Stomach smooth muscle (tissue), 2 donors: ENCODE results near the gene HLF.

Experiments
- H3K27ac ChIP-seq: one replicate; pipeline ENCODE4 v1.7.0; 2013; ENCODE audit warnings: mild to moderate bottlenecking, low read length, inconsistent platforms
- H3K27me3 ChIP-seq, 2 donors: one replicate each; pipeline ENCODE4 v1.7.0; 2013; ENCODE audit warnings: low read length in 2 of 2; ENCODE audit not compliant: insufficient read depth in 2 of 2, control insufficient read depth in 1 of 2
- H3K36me3 ChIP-seq, 2 donors: one replicate each; pipeline ENCODE4 v1.7.0; 2013; ENCODE audit warnings: low read length in 2 of 2; ENCODE audit not compliant: control insufficient read depth in 2 of 2, insufficient read depth in 2 of 2
- H3K4me1 ChIP-seq: one replicate; pipeline ENCODE4 v1.7.0; 2013; ENCODE audit warnings: low read length; ENCODE audit not compliant: control insufficient read depth, insufficient read depth
- H3K4me3 ChIP-seq, 2 donors: one replicate each; pipeline ENCODE4 v1.7.0; 2013; ENCODE audit warnings: low read length in 2 of 2
- H3K9ac ChIP-seq, 2 donors: one replicate each; pipeline ENCODE4 v1.7.0; 2013; ENCODE audit warnings: low read length in 2 of 2, mild to moderate bottlenecking in 1 of 2
- H3K9me3 ChIP-seq, 2 donors: one replicate each; pipeline ENCODE4 v1.7.0; 2013; ENCODE audit warnings: low read length in 2 of 2; ENCODE audit not compliant: control insufficient read depth in 2 of 2
- donor health status: healthy.
- donor health status: Pancreatic carcinoma.

The HLF gene

GRCh38 chr17:55284001-55284884, 19.5 kb downstream of the HLF start:
- H3K4me3 ChIP-seq, result peak overlapping the region in 1 of 2 donors; percentile 40

DNA sequence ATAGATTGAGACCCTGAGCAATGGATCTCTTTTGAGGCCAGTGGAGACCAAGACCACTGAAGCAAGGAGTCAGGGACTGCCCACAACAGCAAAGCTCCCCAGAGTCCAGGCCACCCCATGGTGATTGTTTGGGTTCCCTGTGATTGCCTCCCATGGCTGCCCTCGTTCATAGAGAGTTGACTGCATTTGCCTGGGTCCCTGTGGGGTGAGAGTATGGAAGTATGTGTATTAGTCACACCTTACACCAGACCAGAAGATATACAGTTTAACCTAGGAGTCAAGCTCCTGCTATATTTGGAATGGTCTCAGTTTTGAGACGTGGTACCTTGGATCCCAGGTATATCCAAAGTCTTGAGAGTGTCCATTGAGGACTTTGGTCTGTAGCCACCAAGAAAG, 20.2 kb downstream of the HLF start:
- peak overlapping the region; percentile 98 for H3K27ac ChIP-seq
- H3K4me3 ChIP-seq, result peak overlapping the region; percentile 9 to 40
- no peaks in the 10 kb centered on the region for H3K9me3 ChIP-seq
- peaks cover 5% of the 10 kb centered on the region in 2 donors for H3K36me3 ChIP-seq
- peaks cover 71% of the 10 kb centered on the region for H3K4me1 ChIP-seq
- H3K9ac ChIP-seq, result peak overlapping the region in 1 of 2 donors; percentile 51
- H3K27me3 ChIP-seq, result no peaks in the 10 kb centered on the region

More at GRCh38 chr17:55284001-55284884, 19.5 kb downstream of the HLF start:
- no peaks in the 10 kb centered on the region for H3K9me3 ChIP-seq
- no peaks in the 10 kb centered on the region for H3K27me3 ChIP-seq
- peak overlapping the region; percentile 98 for H3K27ac ChIP-seq
- peak overlapping the region in 1 of 2 donors; percentile 51 for H3K9ac ChIP-seq
- H3K4me1 ChIP-seq, result peaks cover 70% of the 10 kb centered on the region
- peaks cover 5 to 6% of the 10 kb centered on the region in 2 donors for H3K36me3 ChIP-seq

- peak overlapping the region; percentile 51 to 71 for H3K9ac ChIP-seq
- peak overlapping the region; percentile 98 for H3K27ac ChIP-seq
- H3K4me1 ChIP-seq, result peaks cover 73% of the 10 kb centered on the region
Measured at GRCh38 chr17:55285340-55286301, 20.9 kb downstream of the HLF start.

DNA sequence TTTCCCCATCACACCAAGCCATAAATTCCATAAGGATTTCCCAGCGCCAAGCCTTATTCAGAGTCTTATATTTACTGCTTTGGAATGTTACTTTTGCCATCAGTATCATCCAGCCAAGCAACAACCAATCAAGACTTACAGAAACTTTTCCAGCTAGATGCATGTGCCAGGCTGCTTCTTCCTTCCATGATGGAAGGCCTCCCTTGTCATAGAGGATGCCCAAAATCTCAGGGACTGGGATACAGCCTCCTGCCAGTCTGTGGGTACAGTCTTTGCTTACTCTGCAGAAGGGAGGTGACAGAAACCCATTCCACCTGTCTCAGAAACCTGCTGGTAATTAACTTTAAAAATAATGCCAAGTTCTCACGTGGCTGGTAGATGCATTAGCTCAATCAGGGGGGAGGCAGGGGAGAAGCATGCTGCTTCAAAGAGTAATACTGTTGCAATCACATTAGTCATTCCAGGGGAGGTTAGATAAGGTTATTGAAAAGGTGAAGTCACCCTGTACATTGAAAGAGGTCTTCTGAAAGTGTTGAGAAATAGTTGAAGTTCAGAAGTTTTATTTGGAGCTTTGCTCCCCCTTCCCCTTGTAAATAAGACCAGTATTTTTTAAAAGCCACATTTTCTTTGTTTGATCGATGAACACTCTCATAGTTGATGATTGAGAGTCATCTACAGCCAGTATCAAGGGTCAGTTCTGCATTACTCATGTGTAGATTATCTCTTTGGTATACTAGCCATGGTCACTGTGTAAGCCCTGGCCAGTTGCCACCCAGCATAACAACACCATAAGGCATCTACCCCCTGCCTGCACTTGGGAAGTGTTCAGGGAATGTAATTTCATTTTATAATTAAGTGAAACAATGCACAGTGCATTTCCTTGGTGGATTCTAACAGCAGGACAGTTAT, 22.2 kb downstream of the HLF start:
- Histone ChIP-seq H3K9me3 (no peaks in the 10 kb centered on the region), H3K9ac (peak overlapping the region; percentile 51 to 71), H3K27me3 (no peaks in the 10 kb centered on the region), H3K27ac (peak overlapping the region; percentile 98), H3K4me3 (peak overlapping the region in 1 of 2 donors; percentile 15), H3K36me3 (peaks cover 2 to 6% of the 10 kb centered on the region in 2 donors), H3K4me1 (peaks cover 66% of the 10 kb centered on the region)

More at GRCh38 chr17:55285340-55286301, 20.9 kb downstream of the HLF start:
- H3K9me3 ChIP-seq, result no peaks in the 10 kb centered on the region
- no peaks in the 10 kb centered on the region for H3K27me3 ChIP-seq
- peak overlapping the region; percentile 41 to 66 for H3K4me3 ChIP-seq
- peaks cover 0 to 2% of the 10 kb centered on the region in 2 donors for H3K36me3 ChIP-seq

DNA sequence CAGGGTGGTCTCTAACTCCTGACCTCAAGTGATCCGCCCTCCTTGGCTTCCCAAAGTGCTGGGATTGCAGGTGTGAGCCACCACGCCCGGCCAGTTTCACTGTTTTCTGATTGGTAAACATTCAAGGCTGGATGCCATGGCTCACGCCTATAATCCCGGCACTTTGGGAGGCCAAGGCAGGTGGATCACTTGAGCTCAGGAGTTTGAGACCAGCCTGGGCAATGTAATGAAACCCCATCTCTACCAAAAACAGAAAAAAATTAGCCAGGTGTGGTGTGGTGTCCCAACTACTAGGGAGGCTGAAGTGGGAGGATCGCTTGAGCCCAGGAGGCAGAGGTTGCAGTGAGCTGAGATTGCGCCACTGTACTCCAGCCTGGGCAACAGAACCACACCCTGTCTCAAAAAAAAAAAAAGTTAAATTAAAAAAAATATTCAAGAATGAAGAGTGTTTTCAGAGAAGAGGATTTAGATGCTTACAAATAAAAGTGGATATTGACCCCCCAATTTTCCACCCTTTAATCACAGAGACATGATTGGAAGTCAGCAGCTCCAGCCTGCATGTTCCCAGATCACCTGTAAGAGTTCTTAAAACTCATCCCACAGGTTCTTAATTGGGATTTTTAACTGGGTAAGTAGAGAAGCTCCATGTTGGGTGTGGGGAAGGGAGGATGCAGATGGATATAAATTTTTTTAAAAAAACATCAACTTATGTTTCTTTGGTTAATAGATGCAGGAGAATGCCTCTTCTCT, 23.8 kb downstream of the HLF start:
- Histone ChIP-seq H3K9ac (no peak overlapping the region), H3K4me3 (no peak overlapping the region), H3K27ac (peak overlapping the region; percentile 98), H3K27me3 (no peaks in the 10 kb centered on the region), H3K4me1 (peaks cover 56% of the 10 kb centered on the region), H3K9me3 (no peaks in the 10 kb centered on the region), H3K36me3 (peaks cover 8 to 11% of the 10 kb centered on the region in 2 donors)

DNA sequence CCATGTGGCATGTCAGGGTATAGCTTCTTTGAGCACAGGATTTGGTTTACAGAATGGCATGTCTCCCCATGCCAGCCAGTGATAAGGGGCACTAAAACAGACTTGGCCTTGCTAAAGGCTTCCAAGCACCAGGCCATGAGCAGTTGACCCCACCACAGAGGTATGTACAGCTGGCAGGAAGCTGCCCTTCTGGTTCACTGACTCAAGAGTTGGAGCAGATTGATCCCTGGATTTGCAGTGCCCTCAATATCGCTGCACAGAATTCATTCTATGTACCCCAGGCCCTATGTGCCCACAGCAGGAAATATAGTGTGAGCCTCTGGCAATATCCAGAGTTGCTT, 24.3 kb downstream of the HLF start:
- Histone ChIP-seq H3K36me3 (peaks cover 8 to 13% of the 10 kb centered on the region in 2 donors), H3K9me3 (no peaks in the 10 kb centered on the region), H3K27me3 (no peaks in the 10 kb centered on the region), H3K27ac (peak overlapping the region; percentile 72), H3K4me3 (no peak overlapping the region), H3K9ac (no peak overlapping the region), H3K4me1 (peaks cover 50% of the 10 kb centered on the region)

DNA sequence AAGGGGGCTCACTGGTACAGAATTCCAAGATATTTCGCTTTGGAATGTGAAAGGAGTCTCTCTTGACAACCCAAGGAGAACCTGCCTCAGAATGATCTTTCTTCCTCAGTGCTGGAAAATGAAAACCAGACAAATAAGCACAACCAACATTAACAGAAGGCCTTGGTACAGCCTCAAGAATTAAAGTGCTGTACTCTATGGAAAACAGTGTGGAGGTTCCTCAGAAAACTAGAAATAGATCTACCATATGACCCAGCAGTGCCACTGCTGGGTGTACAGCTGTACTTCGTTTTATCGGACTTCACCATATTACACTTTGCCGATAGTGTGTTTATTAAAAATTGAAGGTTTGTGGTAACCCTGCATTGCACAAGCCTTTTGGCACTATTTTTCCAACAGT, 25.2 kb downstream of the HLF start:
- H3K4me1 ChIP-seq, result peaks cover 41% of the 10 kb centered on the region
- peak overlapping the region; percentile 74 for H3K27ac ChIP-seq
- H3K36me3 ChIP-seq, result peaks cover 8 to 11% of the 10 kb centered on the region in 2 donors
- no peaks in the 10 kb centered on the region for H3K27me3 ChIP-seq
- H3K9me3 ChIP-seq, result no peaks in the 10 kb centered on the region
- no peak overlapping the region for H3K9ac ChIP-seq
- no peak overlapping the region for H3K4me3 ChIP-seq

DNA sequence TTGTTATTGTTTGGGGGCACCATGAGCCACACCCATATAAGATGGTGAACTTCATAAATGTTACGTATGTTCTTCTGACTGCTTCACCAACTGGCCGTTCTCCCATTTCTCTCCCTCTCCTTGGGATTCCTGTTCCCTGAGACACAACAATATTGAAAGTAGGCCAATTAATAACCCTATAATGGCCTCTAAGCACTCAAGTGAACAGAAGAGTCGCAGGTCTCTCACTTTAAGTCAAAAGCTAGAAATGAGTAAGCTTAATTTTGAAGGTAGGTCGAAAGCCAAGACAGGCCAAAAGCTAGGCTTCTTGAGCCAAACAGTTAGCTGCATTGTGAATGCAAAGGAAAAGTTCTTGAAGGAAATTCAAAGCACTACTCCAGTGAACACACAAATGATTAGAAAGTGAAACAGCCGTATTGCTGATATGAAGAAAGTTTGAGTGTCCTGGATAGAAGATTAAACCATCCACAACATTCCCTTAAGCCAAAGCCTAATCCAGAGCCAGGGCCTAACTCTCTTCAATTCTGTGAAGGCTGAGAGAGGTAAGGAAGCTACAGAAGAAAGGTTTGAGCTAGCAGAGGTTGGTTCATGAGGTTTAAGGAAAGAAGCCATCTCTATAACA, 25.8 kb downstream of the HLF start:
- H3K27ac ChIP-seq, result peak overlapping the region; percentile 74
- no peak overlapping the region for H3K9ac ChIP-seq
- no peaks in the 10 kb centered on the region for H3K9me3 ChIP-seq
- H3K4me3 ChIP-seq, result no peak overlapping the region
- H3K36me3 ChIP-seq, result peaks cover 8 to 11% of the 10 kb centered on the region in 2 donors
- no peaks in the 10 kb centered on the region for H3K27me3 ChIP-seq
- peaks cover 40% of the 10 kb centered on the region for H3K4me1 ChIP-seq

GRCh38 chr17:55291114-55291507, 26.4 kb downstream of the HLF start:
- Histone ChIP-seq H3K4me1 (peaks cover 37% of the 10 kb centered on the region), H3K27me3 (no peaks in the 10 kb centered on the region), H3K9ac (no peak overlapping the region), H3K4me3 (no peak overlapping the region), H3K9me3 (no peaks in the 10 kb centered on the region), H3K27ac (peak overlapping the region; percentile 74), H3K36me3 (peaks cover 8 to 11% of the 10 kb centered on the region in 2 donors)
